Activated CD4-positive, alpha-beta T cell treated with anti-CD3 and anti-CD28 coated beads for 4 hours (primary cell): Measurements from ENCODE around the gene HYCC2.

ENCODE experiments used
- DNase-seq, 2 donors: peaks; one replicate each; pipeline ENCODE4 v3.0.0-alpha.2; 2020

The HYCC2 gene

DNA sequence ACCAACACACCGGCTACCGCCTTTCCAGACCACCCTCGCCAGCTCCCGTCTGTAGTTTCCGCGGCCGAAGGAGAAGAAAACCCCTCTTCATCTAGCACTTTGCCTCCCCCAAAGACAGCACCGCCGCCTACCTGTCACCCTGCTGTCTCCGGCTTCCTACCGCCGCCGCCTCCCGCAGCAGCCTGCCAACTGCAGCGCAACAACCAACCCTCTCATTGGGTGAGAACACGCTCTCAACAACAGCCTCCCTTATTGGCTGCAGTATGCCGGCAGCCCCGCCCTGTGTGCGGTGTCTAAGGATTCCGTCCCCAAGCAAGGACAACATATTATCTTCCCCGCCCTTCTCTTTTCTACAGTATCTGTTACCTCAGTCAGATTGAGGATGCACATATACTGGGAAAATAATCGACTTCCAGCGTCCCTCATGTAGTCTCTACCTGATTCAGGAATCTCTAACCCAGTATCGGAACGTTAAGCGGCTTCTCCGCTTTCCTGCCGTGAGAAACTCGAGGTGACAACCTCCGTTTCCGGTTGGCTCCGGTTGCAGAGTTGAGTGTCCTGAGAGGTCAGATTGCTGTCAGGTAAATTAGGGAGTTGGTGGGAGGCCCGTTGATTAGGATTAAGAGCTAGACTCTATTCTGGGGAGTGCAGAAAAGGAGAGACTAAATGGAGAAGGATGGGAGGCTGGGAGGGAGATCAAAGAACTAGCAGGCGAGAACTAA, at the start of gene HYCC2, which contains the start of gene NDUFB3:
Gene HYCC2 (minus strand): TSS at position 193 of the 722 bp plus-strand sequence. CDS start 47,662 bp downstream, outside the sequence.
Gene NDUFB3 (plus strand): TSS at position 523 of the 722 bp plus-strand sequence. CDS start 6,882 bp downstream, outside the sequence.
- DNase-seq, result peak; percentile 89 to 91

DNA sequence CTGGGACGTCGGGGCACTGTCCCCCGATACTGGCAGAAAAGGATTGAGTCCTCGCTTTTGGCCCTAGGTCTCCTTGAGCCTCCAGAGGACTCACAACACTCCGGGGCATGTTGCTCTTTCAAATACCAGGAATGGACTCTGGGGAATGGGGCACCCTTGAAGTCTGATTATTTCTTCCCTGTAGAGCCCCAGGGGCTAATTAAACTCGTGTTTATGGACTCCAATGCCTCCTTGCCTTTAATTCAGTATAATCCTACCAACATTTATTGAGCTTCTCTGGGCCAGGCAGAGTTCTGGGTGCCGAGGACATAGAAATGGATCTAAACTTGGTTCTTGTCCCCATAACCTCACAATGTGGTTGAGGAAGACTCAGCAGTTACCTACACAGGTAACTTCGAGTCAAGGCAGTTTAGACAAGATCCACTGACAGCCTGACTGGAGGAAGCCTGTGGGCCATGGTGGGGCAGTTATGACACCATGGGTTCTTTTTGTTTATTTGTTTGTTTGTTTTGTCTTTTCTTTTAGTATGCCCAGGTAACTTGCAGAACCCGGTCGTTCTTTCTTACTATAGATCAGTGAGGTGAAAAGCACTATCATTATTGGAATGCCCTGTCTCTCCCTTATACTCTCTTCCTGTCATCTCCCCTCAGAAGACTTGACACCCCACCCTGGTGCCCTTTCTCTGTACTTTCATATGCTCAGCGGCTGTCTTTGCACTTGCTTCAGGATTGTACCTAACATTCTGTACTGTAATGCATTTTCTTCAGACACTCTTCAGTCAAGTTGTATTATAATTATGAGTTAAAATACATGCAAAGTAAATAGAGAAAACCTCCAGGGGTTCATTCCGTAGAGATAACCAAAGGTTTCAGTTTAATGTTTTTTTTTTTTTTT, 47.7 kb upstream of the HYCC2 start:
- DNase-seq, result peak in 1 of 2 donors; percentile 12

DNA sequence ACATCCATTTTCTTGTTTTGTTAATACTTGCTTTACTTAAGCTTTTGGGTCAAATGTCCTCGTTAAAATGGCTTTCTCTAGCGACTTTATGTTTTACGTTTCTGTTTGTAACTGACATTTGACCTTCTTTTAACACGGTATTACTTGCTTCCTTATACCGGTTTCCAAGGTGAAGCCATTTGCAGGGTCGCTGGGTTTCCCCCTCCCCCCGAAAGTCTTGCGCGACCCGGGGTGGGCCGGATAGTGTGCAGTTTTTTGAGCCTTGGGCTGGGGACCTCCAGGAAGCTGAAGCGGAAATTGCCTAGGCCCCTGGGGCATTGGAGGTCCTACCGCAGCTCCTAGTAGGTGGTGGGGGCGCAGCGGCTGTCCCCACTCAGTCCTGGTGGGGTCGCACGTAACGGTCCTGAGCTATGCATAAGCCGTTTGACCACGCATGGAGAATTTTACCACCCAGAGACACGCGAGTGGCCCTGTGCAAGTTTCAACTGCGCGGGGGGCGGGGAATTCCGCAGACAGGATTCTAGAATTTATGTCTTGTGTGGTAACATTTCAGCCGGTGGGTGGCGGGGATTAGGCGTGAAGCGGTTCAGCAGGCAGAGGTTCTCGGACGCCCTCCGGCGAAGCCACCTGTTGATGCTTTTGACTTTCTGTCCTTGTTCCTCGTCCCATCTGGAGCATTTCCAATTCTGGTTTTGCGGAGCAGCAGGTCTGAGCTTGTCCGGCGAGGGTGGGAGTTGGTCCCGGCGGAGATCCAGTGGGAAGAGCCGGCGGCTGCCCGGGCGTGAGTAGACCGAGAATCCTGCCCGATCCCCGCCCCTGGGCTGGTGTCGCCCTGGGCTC, 46.9 kb upstream of the HYCC2 start:
- DNase-seq, result peak; percentile 88 to 89

GRCh38 chr2:201117735-201118094, 46.2 kb upstream of the HYCC2 start:
- peak in 1 of 2 donors; percentile 37 for DNase-seq

- peak; percentile 36 to 45 for DNase-seq
Observed at GRCh38 chr2:201116959-201117734, 45.7 kb upstream of the HYCC2 start.

- peak; percentile 65 to 76 for DNase-seq
Observed at GRCh38 chr2:201116115-201116958, 44.9 kb upstream of the HYCC2 start, which contains the start of gene CFLAR. Gene CFLAR, plus strand, starts transcription at chr2:201116164. Its CDS starts 13,702 bp downstream, at chr2:201129866.

- DNase-seq, result no peak
Observed at GRCh38 chr2:201114846-201115245, 43.4 kb upstream of the HYCC2 start.

DNA sequence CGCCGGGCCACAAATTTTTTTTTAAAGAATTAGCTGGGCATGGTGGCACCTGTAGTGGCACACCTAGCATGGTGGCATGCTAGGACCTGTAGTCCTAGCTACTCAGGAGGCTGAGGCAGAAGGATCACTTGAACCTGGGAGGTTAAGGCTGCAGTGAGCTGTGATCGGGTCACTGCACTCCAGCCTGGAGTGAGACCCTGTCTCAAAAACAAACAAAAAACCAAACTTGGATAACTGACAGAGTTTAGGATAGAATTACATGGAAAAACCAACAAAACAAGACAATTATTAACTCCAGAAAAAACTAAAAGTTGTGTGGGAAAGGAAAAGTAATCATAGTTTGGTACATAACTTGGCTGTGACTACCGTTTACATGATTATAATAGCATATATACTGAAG, 42.9 kb upstream of the HYCC2 start:
- no peak for DNase-seq

DNA sequence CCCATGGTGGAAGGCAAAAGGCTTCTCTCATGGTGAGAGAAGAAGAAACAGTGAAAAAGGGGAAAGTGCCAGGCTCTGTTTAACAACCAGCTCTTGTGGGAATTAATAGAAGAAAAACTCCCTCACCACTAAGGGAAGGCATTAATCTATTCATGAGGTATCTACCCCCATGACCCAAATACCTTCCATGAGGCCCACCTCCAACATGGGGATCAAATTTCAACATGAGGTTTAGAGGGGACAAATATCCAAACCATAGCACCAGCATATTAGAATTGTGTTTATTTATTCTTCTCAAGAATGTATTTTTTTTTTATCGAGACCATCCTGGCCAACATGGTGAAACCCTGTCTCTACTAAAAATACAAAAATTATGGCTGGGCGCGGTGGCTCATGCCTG, 39.6 kb upstream of the HYCC2 start:
- no peak for DNase-seq

GRCh38 chr2:201110615-201111014, 39.1 kb upstream of the HYCC2 start:
- DNase-seq, result no peak

DNA sequence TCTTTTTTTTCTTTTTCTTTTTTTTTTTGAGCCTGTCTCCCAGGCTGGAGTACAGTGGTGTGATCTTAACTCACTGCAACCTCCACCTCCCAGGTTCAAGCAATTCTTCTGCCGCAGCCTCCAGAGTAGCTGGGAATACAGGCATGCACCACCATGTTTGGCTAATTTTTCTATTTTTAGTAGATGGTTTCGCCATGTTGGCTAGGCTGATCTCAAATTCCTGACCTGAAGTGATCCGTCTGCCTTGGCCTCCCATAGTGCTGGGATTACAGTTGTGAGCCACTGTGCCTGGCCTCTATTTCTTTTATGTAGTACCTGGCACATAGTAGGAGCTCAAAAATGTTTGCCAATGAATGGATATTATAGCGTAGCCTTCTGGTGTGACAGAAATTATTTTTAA, 37.7 kb upstream of the HYCC2 start:
- DNase-seq, result no peak

GRCh38 chr2:201108341-201108740, 36.9 kb upstream of the HYCC2 start:
- no peak for DNase-seq

- DNase-seq, result no peak
Observed at GRCh38 chr2:201107624-201108023, 36.2 kb upstream of the HYCC2 start.

DNA sequence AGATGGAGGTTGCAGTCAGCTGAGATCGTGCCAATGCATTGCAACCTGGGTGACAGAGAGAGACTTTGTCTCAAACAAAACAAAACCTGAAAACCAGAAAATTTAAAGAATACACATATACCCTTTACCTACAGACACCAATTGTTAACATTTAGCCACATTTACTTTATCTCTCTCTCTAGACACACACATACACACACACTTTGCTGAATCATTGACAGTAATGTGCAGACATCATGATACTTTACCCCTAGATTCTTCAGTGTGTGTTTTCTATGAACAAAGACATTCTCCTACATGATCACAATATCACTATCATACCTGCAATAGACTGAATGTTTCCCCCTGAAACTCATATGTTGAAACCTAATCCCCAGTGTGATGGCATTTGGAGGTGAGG, 34.3 kb upstream of the HYCC2 start:
- no peak for DNase-seq

- no peak for DNase-seq
Observed at GRCh38 chr2:201100497-201100896, 29.0 kb upstream of the HYCC2 start.

DNA sequence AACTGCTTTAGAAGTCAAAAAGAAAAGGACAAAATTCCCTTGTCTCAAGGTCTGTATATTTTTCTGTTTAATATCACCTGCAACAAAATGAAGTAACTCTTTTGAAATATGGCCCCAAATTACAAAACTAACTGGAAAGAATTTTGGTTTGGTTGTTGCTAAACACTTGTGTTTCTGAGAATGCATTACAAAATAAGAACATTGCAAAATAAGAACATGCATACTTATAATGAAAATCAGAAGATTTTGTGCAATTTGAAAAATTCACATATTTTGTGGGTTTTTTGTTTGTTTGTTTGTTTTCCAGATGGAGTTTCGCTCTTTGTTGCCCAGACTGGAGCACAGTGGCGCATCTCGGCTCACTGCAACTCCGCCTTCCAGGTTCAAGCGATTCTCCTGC, 22.1 kb upstream of the HYCC2 start:
- no peak for DNase-seq

DNA sequence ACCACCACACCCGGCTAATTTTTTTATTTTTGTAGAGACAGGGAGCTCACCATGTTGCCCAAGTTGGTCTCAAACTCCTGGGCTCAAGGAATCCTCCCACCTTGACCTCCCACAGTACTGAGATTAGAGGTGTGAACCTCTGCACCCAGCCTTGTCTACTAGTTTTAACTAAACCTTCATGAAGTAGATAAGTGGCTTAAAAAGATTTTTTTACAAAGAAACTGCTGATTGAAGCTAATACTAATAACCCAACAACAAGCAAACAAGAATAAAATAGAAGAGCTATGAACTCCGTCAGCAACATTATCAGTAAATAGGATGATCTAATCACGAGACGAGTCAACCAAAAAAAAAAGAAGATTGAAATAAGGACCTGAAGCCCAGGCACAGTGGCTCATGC, 19.1 kb upstream of the HYCC2 start:
- no peak for DNase-seq

- no peak for DNase-seq
Observed at GRCh38 chr2:201084863-201085262, 13.4 kb upstream of the HYCC2 start.

- DNase-seq, result no peak
Observed at GRCh38 chr2:201074996-201075395, 3.5 kb upstream of the HYCC2 start.

- no peak for DNase-seq
Observed at GRCh38 chr2:201073071-201073470, 1.6 kb upstream of the HYCC2 start.

DNA sequence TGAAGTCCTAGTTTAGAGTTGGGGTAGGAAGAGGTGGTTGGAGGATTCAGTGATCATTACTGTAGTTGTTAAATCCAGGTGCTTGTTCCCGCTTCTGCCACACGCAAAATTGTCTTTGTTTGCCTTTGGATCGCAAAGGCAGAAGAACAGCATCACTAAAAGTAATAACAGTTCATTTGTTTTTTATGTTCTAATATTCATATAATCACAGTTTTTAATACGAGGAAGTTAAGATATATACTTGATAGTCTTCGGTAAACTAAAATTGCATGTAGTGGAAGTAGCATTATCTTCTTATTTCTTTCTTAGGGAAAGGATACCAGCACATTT, 695 bp upstream of the HYCC2 start:
- no peak for DNase-seq
